Renal cortical epithelial cell (primary cell): ENCODE results near the gene SLC27A2. TPM values are rescaled to one million over a fixed set of nuclear protein-coding genes. Genes with fewer than 3 reads are reported as not detected.

ENCODE experiments used
- DNase-seq: peaks from one replicate; pipeline ENCODE4 v3.0.0-alpha.2; 2011; ENCODE audit warnings: low read depth
- total RNA-seq: library from RNA; depleted of rRNA; stranded (reverse); fragments of >200 nt; gene quantifications from 2 replicates; pipeline ENCODE4 v1.2.3, GENCODE V29; 2014

Gene SLC27A2
- total RNA-seq, 1 donor from 2014 or later: 2.8 TPM

DNA sequence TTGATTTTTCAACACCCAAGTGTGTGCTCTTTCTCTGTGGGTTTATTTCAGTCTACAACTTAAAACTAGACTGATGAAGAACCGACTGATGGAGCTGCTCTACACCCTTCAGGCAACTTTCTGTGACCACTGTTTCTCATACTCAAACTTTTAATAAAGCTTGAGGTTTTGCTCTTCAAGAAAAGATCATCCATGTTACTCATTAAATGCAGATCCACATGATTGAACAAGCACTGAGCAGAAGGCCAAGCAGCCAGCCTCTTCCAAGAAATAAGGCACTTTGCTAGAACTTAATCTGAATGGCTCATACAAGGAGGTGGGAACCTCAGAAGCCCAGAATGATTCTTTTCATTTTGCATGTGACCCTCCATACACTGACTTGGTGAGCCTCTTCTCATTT is 8.7 kb downstream of the SLC27A2 start:
- DNase-seq: peak; percentile 90

DNA sequence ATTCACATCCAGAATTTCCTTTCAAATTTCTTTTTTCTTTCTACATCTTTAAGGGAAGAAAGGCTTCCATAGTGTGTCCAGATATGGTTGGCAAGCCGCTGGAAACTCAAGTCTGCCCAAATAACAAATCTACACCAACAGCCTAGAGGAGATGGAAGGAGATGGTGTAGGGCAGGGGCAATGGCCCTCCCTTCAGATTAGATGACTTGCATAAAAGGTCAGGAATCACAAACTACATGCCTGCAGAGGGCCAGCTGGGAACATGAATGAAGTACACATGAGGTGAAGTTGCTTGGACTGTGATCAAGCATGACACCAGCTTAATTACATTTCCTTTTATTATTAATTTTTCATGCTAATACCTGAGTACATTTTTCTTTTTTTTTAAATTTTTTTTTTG is 10.2 kb downstream of the SLC27A2 start:
- no peak for DNase-seq

- DNase-seq: no peak
Measured at GRCh38 chr15:50192926-50193620, 11.1 kb downstream of the SLC27A2 start.

- DNase-seq: no peak
Measured at GRCh38 chr15:50202003-50202402, 20.0 kb downstream of the SLC27A2 start.

DNA sequence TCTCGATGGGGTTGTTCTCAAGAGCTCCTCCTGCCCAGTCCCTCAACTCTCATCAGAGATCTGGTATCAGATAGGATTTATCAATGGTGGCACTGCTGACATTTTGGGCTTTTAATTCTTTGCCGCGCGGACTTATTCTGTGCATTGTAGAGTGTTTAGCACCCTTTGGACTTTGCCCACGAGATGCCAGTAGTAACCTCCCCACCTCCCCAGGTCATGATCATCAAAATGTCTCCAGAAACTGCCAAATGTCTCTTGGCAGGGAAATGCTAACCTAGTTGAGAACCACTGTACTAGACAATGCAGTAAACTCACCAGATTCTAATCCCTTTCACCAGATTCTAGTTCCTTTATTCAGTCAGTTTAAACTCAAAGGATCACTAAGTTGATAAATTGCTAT is 24.0 kb downstream of the SLC27A2 start:
- no peak for DNase-seq

GRCh38 chr15:50209809-50210208 is 27.8 kb downstream of the SLC27A2 start:
- no peak for DNase-seq

- peak; percentile 56 for DNase-seq
Measured at GRCh38 chr15:50210462-50211157, 28.6 kb downstream of the SLC27A2 start.

- DNase-seq: no peak
Measured at GRCh38 chr15:50218291-50218690, 36.3 kb downstream of the SLC27A2 start.

- no peak for DNase-seq
Measured at GRCh38 chr15:50218691-50219090, 36.7 kb downstream of the SLC27A2 start.

GRCh38 chr15:50219820-50220219 is 37.8 kb downstream of the SLC27A2 start:
- DNase-seq: peak; percentile 33

GRCh38 chr15:50222181-50222580 is 40.2 kb downstream of the SLC27A2 start:
- DNase-seq: no peak

GRCh38 chr15:50224606-50225005 is 42.6 kb downstream of the SLC27A2 start:
- DNase-seq: peak; percentile 32

- no peak for DNase-seq
Measured at GRCh38 chr15:50225057-50225456, 43.1 kb downstream of the SLC27A2 start.

- no peak for DNase-seq
Measured at GRCh38 chr15:50225938-50226337, 43.9 kb downstream of the SLC27A2 start.

DNA sequence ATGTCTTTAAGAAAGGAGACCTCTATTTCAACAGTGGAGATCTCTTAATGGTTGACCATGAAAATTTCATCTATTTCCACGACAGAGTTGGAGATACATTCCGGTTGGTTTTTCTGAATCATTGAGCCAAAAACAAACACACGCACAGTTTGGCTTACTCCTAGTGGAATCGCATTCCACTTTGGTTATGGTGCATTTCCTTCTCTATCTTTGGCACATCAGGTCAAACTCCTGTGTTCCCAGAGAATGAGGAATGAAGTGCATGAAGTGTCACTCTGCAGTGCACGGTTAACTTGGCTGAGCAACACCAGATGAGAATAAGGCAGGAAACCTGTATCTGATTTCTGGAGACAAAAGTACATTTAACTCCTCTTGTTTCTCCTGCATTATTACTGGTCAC is 45.1 kb downstream of the SLC27A2 start:
- DNase-seq: peak; percentile 88

DNA sequence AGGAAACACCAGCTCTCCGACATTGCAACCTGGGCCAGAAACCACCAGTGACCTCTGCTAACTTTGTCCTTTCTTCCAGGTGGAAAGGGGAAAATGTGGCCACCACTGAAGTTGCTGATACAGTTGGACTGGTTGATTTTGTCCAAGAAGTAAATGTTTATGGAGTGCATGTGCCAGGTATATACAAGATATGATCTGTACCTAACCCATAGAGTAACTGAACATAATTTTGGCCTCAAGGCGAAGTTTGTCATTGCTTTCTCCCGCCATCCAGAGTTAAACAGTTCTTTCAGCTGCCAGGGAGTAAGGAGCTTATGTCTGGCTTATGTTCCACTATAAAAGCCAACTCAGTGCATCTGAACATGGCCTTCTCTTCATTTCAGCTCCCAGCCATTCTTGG is 46.9 kb downstream of the SLC27A2 start:
- DNase-seq: no peak

DNA sequence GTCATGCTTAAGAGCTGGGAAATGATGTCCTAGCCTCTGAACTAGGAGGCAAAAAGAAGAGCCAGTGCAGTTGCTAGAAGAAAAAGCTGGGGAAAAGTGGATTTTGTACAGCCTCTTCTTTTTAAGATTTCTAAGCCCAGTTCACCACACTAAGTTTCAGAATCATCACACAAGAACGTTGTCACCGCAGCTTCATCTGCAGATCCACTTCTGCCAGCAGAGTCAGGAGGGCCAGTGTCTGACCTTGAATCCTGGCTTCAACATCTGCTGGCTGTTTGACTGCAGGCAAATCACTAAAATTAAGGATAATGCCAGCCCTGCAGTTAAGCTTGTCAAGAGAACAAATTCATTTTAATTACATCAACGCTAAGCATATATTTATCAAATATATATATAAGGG is 47.3 kb downstream of the SLC27A2 start:
- DNase-seq: no peak

DNA sequence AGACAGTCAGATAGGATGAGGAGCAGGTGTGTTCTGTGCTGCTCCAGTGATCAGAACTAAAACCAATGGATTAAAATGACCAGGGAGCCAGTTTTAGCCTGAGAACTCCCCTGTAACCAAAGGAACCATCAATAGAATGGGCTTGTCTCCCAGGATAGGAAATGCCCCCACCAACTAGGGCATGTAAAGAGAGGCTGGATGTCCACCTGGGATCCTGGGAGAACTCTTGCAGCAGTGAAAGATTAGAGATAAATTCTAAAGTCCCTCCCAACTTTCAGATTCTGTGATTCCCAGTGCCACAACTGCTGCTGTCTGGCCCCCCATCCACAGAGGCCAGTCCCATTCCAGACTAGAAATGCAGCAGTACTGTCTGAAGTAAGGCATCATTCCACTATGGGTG is 49.8 kb downstream of the SLC27A2 start:
- DNase-seq: peak; percentile 29

- DNase-seq: no peak
Measured at GRCh38 chr15:50232791-50233190, 50.8 kb downstream of the SLC27A2 start.

GRCh38 chr15:50233192-50233736 is 51.3 kb downstream of the SLC27A2 start:
- DNase-seq: no peak

GRCh38 chr15:50234764-50235163 is 52.8 kb downstream of the SLC27A2 start:
- peak; percentile 68 for DNase-seq

DNA sequence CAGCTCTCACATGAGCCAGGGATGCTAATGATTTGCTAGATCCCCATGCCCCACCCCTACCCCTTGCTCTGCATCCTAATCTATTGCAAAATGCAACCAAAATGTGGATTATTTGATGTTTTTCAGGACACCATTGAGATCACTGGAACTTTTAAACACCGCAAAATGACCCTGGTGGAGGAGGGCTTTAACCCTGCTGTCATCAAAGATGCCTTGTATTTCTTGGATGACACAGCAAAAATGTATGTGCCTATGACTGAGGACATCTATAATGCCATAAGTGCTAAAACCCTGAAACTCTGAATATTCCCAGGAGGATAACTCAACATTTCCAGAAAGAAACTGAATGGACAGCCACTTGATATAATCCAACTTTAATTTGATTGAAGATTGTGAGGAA is 53.8 kb downstream of the SLC27A2 start:
- DNase-seq: no peak

- DNase-seq: no peak
Measured at GRCh38 chr15:50236433-50236832, 54.4 kb downstream of the SLC27A2 start.
